GM06990 (cell line): ENCODE measurements around the gene PSMD13.
A peak's percentile ranks its signal among the peaks of the same experiment; 100 is the strongest.

Source experiments
- DNase-seq: peaks from one replicate; pipeline ENCODE4 v3.0.0-alpha.2; 2011; ENCODE audit not compliant: insufficient read length; ENCODE audit errors: extremely low read depth
- H3K27me3 ChIP-seq: replicated peaks from 2 replicates; pipeline ENCODE4 v1.6.0; 2011; ENCODE audit warnings: low read length; ENCODE audit not compliant: control insufficient read depth, insufficient read depth
- H3K36me3 ChIP-seq: 2 replicates; pipeline ENCODE4 v1.5.1; 2011; ENCODE audit warnings: low read length; ENCODE audit not compliant: control insufficient read depth, insufficient read depth
- H3K4me3 ChIP-seq: replicated peaks from 2 replicates; pipeline ENCODE4 v1.5.1; 2011; ENCODE audit warnings: low read depth, mild to moderate bottlenecking, control low read depth, low read length
- CTCF ChIP-seq: IDR thresholded peaks from 2 replicates; pipeline ENCODE4 v1.5.1; 2011; ENCODE audit warnings: low read length, control low read depth, mild to moderate bottlenecking, inconsistent platforms; ENCODE audit not compliant: insufficient read depth, poor library complexity, severe bottlenecking

PSMD13 gene

GRCh38 chr11:291281-292210 lies 54.8 kb downstream of the PSMD13 start:
- no peak overlapping the region for H3K4me3 ChIP-seq
- H3K27me3 ChIP-seq = no peaks in the 10 kb centered on the region
- peaks cover 1% of the 10 kb centered on the region for H3K36me3 ChIP-seq
- TF ChIP-seq CTCF = no peak
- peak; percentile 11 for DNase-seq

DNA sequence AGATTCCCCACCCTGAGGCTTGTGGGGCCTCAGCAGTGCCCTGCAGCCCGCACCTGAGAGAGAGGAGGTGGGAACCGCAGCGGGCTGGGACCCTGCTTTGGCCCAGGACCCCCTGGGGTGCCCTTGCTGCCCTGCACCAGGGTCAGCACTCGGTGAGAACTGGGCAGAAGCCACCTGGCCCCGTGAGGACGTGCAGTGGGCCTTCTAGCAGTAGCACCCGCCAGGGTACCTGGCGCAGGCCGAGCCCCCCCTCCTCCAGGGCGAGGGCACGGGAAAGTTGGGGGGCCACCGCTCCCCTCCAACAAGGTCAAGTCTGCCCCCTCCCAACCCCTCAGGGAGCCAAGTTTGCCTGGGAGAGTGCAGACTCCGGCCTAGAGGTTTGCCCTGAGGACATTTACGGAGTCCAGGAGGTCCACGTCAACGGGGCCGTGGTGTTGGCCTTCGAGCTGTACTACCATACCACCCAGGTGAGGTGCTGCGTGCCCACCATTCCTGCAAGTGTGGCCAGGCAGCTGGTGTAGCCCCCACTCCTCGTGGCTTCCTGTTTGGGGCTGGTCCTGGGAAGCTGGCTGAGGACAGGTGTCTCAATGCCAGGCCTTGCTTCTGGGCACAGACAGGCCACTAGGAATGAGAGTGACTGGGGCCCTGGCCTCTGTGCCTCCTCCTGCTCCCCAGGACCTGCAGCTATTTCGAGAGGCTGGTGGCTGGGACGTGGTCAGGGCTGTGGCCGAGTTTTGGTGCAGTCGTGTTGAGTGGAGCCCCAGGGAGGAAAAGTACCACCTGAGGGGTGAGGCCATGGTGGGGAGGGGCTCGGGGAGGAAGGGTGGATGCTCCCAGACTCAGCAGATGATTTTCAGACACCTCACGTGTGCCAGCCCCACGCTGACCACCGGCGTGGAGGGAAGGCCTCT lies 55.7 kb downstream of the PSMD13 start:
- DNase-seq = no peak
- H3K36me3 ChIP-seq = peaks cover 1% of the 10 kb centered on the region
- no peaks in the 10 kb centered on the region for H3K27me3 ChIP-seq
- no peak overlapping the region for H3K4me3 ChIP-seq
- no peak for TF ChIP-seq CTCF

GRCh38 chr11:293271-293851 lies 56.6 kb downstream of the PSMD13 start:
- Histone ChIP-seq H3K27me3 (no peaks in the 10 kb centered on the region), H3K4me3 (no peak overlapping the region), H3K36me3 (peaks cover 1% of the 10 kb centered on the region)
- no peak for DNase-seq
- TF ChIP-seq CTCF = no peak

DNA sequence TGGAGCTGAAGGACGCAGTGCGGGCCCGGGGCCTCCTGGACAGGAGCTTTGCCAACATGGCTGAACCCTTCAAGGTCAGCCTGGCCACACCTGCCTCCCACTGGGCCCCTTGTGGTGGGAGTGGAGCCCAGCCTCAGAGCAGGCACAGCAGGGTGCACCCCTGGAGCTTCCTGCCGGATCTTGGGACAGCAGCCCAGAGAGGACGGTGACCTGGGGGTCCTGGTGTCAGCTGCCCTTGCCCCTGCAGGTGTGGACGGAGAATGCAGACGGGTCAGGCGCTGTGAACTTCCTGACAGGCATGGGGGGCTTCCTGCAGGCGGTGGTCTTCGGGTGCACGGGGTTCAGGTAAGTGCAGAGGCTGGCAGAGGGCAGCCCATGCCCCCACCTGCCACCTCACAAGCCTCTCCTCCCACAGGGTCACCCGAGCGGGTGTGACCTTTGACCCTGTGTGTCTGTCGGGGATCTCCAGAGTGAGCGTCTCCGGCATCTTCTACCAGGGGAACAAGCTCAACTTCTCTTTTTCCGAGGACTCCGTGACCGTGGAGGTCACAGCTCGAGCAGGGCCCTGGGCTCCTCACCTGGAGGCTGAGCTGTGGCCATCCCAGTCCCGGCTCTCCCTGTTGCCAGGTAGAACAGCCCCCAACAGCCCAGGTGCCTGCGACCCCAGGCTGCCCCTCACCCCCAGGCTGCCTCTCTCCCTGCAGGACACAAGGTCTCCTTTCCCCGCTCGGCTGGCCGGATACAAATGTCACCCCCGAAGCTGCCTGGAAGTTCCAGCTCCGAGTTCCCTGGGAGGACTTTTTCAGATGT lies 57.3 kb downstream of the PSMD13 start:
- DNase-seq = no peak
- no peak for TF ChIP-seq CTCF

GRCh38 chr11:294780-295179 lies 58.0 kb downstream of the PSMD13 start:
- peaks cover 1% of the 10 kb centered on the region for H3K36me3 ChIP-seq
- H3K4me3 ChIP-seq = no peak overlapping the region
- no peak for DNase-seq
- no peak for TF ChIP-seq CTCF
- H3K27me3 ChIP-seq = no peaks in the 10 kb centered on the region

More for the DNA sequence above, 57.3 kb downstream of the PSMD13 start:
- Histone ChIP-seq H3K27me3 (no peaks in the 10 kb centered on the region), H3K36me3 (peaks cover 1% of the 10 kb centered on the region), H3K4me3 (no peak overlapping the region)
